Panc1 (cell line): ENCODE data around the gene SPATS2L. TPM values are rescaled to one million over a fixed set of nuclear protein-coding genes. Genes with fewer than 3 reads are reported as not detected.

Experiments used
- ATAC-seq: fragments of 200-7000 bp; cut with Tn5 transposase; 2 replicates; pipeline ENCODE4 v1.9.1; 2020; ENCODE audit warnings: mild to moderate bottlenecking, moderate library complexity
- BruUV-seq: library from RNA; stranded (reverse); fragments of 400-500 nt; replicated peaks from 2 replicates; lab custom pipeline; 2021; lab: Mats Ljungman, UMichigan
- CTCF ChIA-PET: fragments of 300-600 bp; sonication (Branson Sonifier 250); formaldehyde crosslinking; loops from one replicate; lab custom pipeline; 2022; ENCODE audit warnings: antibody characterized with exemption; lab: Charles Lee
- POLR2A ChIA-PET: fragments of 300-600 bp; sonication (Branson Sonifier 250); formaldehyde crosslinking; loops from one replicate; lab custom pipeline; 2022; ENCODE audit warnings: antibody characterized with exemption; lab: Charles Lee
- DNase-seq: peaks from one replicate; pipeline ENCODE4 v3.0.0-alpha.2; 2010; ENCODE audit warnings: low read depth, low spot score
- H3K27ac ChIP-seq: 2 replicates; pipeline ENCODE4 v1.5.1; 2011; ENCODE audit warnings: mild to moderate bottlenecking, low read length, inconsistent platforms
- H3K27me3 ChIP-seq: fragments of 200-500 bp; sonication (Bioruptor generic); 2 replicates; pipeline ENCODE4 v1.6.0; 2014; ENCODE audit warnings: low read length, inconsistent platforms; ENCODE audit not compliant: control insufficient read depth, insufficient read depth
- H3K36me3 ChIP-seq: fragments of 200-500 bp; sonication (Bioruptor generic); 2 replicates; pipeline ENCODE4 v1.5.1; 2014; ENCODE audit warnings: inconsistent platforms, mild to moderate bottlenecking, low read length, moderate library complexity; ENCODE audit not compliant: control insufficient read depth, insufficient read depth
- H3K4me1 ChIP-seq: 2 replicates; pipeline ENCODE4 v1.5.1; 2011; ENCODE audit warnings: inconsistent platforms, mild to moderate bottlenecking, low read length, moderate library complexity; ENCODE audit not compliant: control insufficient read depth, insufficient read depth
- H3K4me3 ChIP-seq, 2 experiments: 2 replicates each; pipeline ENCODE4 v1.5.1; 2011 to 2012; ENCODE audit warnings: low read depth in 2 of 2, low read length in 2 of 2, mild to moderate bottlenecking in 2 of 2, inconsistent platforms in 1 of 2, moderate library complexity in 1 of 2
- H3K9me3 ChIP-seq: fragments of 200-500 bp; sonication (Bioruptor generic); 2 replicates; pipeline ENCODE4 v1.5.1; 2014; ENCODE audit warnings: low read depth, mild to moderate bottlenecking, inconsistent platforms, low read length, moderate library complexity; ENCODE audit not compliant: control insufficient read depth, insufficient read depth
- POLR2AphosphoS5 ChIP-seq: IDR thresholded peaks from 2 replicates; pipeline ENCODE4 v1.6.1; 2012; ENCODE audit warnings: mild to moderate bottlenecking, low read depth, low read length, moderate library complexity
- SIN3A ChIP-seq: IDR thresholded peaks from 2 replicates; pipeline ENCODE4 v1.6.1; 2012; ENCODE audit warnings: low read depth, mild to moderate bottlenecking, low read length, moderate library complexity, borderline replicate concordance; ENCODE audit not compliant: insufficient read depth
- TCF7L2 ChIP-seq: IDR thresholded peaks from 2 replicates; pipeline ENCODE4 v1.6.1; 2011; ENCODE audit warnings: mild to moderate bottlenecking, low read depth, low read length, inconsistent platforms
- in situ Hi-C: cut with HindIII; loops from 2 replicates; pipeline ENCODE4 v1.10.0; 2016; ENCODE audit warnings: low sequenced_read_pairs, low pct_unique_long_range_greater_than_20kb
- intact Hi-C: fragments of 100-400 bp; cut with micrococcal nuclease; formaldehyde crosslinking; loops from one replicate; pipeline ENCODE4 v1.10.0; 2022; ENCODE audit not compliant: unreplicated experiment
- total RNA-seq: library from RNA; stranded (reverse); gene quantifications from one replicate; pipeline ENCODE4 v1.2.1, GENCODE V29; 2021; ENCODE audit not compliant: unreplicated experiment
- TF ChIP-seq, protein P1 (sequence below), 2 experiments: IDR thresholded peaks; 2 replicates each; pipeline ENCODE4 v1.6.1; 2011 to 2012; ENCODE audit warnings: low read depth in 2 of 2, control low read depth in 1 of 2, low read length in 1 of 2, mild to moderate bottlenecking in 1 of 2, moderate library complexity in 1 of 2; ENCODE audit not compliant: insufficient read depth in 1 of 2
- TF ChIP-seq, protein P2 (sequence below): fragments of 450-650 bp; IDR thresholded peaks from 2 replicates; pipeline ENCODE4 v1.5.1; 2017; ENCODE audit warnings: mild to moderate bottlenecking

The SPATS2L gene
- total RNA-seq, 1 experiment from 2014 or later, result 282 TPM

DNA sequence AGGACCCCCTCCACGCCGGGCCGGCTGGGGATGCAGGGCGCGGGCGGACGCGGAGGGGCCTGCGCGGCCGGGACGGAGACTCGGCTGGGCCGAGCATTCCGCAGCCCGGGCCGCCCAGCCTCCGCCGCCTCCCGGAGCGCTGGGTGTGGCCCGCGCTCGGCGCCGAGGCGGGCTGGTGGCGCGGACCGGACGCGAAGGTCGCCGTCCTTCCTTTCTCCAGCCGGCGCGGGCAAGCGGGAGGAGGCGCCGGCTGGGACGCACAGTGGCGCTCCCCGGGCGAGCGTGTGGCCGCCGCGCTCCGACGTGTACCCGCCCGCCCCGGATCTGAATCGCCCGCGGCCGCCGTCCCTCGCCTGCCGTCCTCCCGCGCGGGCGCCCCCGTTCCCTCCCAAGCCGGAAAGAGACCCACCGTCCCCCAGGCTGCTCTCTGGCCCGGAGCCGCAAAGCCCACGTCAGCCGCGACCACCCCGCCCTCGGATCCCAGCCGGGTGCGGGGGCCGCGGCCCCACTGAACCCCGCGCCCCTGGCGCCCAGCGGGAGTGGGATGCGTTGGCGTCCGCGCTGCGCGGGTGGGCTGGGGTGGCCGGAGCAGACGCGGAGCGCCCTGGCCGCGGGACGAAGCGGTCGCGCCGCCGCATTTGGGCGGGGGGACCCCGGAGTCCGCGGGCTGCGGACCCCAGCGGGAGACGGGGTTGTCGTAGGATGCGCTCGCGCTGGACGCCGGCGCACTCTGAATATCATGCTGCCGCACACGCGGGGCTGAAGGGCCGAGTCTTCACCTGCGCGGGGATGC is 634 bp downstream of the SPATS2L start:
- CTCF ChIA-PET, result no interaction called here
- no TSS peak for BruUV-seq
- DNase-seq (no peak), ATAC-seq (peak; percentile 60)
- POLR2A ChIA-PET, result interaction anchor here (0.7 kb wide), 1 partner anchor 9 kb away, joined by 3 read pairs; no protein-coding TSS in a partner anchor
- H3K4me3 ChIP-seq, result peak overlapping the region; percentile 72 to 84
- in situ Hi-C loops (no loop called here), intact Hi-C loops (loop anchor here (2.0 to 5.0 kb wide), 2 partner anchors 70 to 326 kb away; no protein-coding TSS in a partner anchor)
- no peaks in the 10 kb centered on the region for H3K27me3 ChIP-seq
- peaks cover 68% of the 10 kb centered on the region for H3K4me1 ChIP-seq
- H3K9me3 ChIP-seq, result no peaks in the 10 kb centered on the region
- H3K36me3 ChIP-seq, result no peaks in the 10 kb centered on the region; the same call in 1 of the 2 replicates
- H3K27ac ChIP-seq, result peak overlapping the region; percentile 98
- TF ChIP-seq TCF7L2 (0 out of 2 replicates have a peak, but pooled peaks have one; percentile 11), POLR2AphosphoS5 (peak; percentile 41), SIN3A (no peak; the same call in 1 of the 2 replicates)

DNA sequence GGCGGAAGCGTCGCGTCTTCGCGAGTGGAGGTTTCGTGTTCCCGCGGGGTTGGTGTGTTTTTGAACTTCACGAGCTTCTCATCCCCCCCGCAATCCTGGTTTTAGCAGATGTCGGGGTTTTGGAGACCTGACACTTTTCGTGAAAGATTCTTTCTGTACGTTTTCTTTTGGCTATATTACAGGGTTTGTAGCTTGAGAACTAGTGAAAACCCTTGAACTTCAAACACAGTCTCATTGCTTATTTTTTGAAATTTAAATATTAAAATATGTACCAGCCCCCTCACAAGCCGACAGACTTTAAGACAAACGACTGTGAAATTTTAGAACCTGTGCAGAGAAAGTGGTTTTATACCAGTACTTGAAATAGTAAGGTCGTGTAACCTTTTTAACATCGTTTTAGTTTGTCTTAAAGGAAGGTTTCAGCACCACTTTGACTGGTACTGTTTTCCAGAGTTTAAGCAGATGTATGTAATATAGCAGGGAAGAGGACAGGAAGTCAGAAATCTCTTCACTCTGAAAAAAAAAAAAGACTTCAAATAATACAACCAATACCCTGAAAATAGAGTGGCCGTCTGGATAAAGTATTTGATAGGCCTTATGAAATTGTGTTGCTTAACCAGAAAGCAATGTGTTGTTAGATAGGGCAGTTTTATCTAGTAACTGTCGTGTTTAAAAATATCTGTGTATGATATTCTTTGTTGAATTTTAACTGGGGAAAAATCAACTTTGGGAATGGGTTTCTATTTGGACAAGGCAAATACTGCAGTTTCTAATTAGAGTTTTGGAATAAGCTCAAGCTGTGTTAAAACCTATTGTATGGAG is 1.4 kb downstream of the SPATS2L start:
- in situ Hi-C loops, result no loop called here

More for the DNA sequence above, 1.4 kb downstream of the SPATS2L start:
- CTCF ChIA-PET, result interaction anchor here (0.7 kb wide), 1 partner anchor 364 kb away, joined by 4 read pairs; no protein-coding TSS in a partner anchor
- no peak for TF ChIP-seq POLR2AphosphoS5
- no peak for TF ChIP-seq SIN3A
- TF ChIP-seq, protein P1, sequence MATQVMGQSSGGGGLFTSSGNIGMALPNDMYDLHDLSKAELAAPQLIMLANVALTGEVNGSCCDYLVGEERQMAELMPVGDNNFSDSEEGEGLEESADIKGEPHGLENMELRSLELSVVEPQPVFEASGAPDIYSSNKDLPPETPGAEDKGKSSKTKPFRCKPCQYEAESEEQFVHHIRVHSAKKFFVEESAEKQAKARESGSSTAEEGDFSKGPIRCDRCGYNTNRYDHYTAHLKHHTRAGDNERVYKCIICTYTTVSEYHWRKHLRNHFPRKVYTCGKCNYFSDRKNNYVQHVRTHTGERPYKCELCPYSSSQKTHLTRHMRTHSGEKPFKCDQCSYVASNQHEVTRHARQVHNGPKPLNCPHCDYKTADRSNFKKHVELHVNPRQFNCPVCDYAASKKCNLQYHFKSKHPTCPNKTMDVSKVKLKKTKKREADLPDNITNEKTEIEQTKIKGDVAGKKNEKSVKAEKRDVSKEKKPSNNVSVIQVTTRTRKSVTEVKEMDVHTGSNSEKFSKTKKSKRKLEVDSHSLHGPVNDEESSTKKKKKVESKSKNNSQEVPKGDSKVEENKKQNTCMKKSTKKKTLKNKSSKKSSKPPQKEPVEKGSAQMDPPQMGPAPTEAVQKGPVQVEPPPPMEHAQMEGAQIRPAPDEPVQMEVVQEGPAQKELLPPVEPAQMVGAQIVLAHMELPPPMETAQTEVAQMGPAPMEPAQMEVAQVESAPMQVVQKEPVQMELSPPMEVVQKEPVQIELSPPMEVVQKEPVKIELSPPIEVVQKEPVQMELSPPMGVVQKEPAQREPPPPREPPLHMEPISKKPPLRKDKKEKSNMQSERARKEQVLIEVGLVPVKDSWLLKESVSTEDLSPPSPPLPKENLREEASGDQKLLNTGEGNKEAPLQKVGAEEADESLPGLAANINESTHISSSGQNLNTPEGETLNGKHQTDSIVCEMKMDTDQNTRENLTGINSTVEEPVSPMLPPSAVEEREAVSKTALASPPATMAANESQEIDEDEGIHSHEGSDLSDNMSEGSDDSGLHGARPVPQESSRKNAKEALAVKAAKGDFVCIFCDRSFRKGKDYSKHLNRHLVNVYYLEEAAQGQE (IDR thresholded peaks at IDR 0.05; ENCODE audit: insufficient read depth in 1 of 2, low read depth in 2 of 2, low read length in 1 of 2), result no peak
- no peak for TF ChIP-seq TCF7L2
- TF ChIP-seq, protein P2, sequence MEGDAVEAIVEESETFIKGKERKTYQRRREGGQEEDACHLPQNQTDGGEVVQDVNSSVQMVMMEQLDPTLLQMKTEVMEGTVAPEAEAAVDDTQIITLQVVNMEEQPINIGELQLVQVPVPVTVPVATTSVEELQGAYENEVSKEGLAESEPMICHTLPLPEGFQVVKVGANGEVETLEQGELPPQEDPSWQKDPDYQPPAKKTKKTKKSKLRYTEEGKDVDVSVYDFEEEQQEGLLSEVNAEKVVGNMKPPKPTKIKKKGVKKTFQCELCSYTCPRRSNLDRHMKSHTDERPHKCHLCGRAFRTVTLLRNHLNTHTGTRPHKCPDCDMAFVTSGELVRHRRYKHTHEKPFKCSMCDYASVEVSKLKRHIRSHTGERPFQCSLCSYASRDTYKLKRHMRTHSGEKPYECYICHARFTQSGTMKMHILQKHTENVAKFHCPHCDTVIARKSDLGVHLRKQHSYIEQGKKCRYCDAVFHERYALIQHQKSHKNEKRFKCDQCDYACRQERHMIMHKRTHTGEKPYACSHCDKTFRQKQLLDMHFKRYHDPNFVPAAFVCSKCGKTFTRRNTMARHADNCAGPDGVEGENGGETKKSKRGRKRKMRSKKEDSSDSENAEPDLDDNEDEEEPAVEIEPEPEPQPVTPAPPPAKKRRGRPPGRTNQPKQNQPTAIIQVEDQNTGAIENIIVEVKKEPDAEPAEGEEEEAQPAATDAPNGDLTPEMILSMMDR, result no peak
- no peaks in the 10 kb centered on the region for H3K27me3 ChIP-seq
- no peak for DNase-seq
- peak overlapping the region; percentile 98 for H3K27ac ChIP-seq
- peak overlapping the region; percentile 72 to 84 for H3K4me3 ChIP-seq
- H3K4me1 ChIP-seq, result peaks cover 68% of the 10 kb centered on the region
- intact Hi-C loops, result loop anchor here (2.0 to 5.0 kb wide), 2 partner anchors 69 to 327 kb away; no protein-coding TSS in a partner anchor
- POLR2A ChIA-PET, result interaction anchor here (0.7 to 0.8 kb wide), 4 partner anchors 8 to 101 kb away, joined by 3 to 4 read pairs (median 3); no protein-coding TSS in a partner anchor
- no peak for ATAC-seq
- H3K9me3 ChIP-seq, result no peaks in the 10 kb centered on the region
- no TSS peak for BruUV-seq
- H3K36me3 ChIP-seq, result peaks cover 2% of the 10 kb centered on the region
